Kidney epithelial cell (primary cell): ENCODE measurements around the gene PKN1. TPM values are rescaled to one million over a fixed set of nuclear protein-coding genes. Genes with fewer than 3 reads are reported as not detected.
"Not testable (repeated sequence)": the region's sequence is repeated elsewhere in the genome, so short reads cannot be mapped to it uniquely, and the experiment has no call there.

Source experiments
- DNase-seq: peaks from one replicate; pipeline ENCODE4 v3.0.0-alpha.2; 2010; ENCODE audit warnings: low read depth
- H3K27me3 ChIP-seq: 2 replicates; pipeline ENCODE4 v1.6.0; 2011; ENCODE audit warnings: low read length; ENCODE audit not compliant: control insufficient read depth, insufficient read depth
- H3K36me3 ChIP-seq: 2 replicates; pipeline ENCODE4 v1.5.1; 2011; ENCODE audit warnings: low read length; ENCODE audit not compliant: control insufficient read depth, insufficient read depth
- H3K4me3 ChIP-seq: 2 replicates; pipeline ENCODE4 v1.5.1; 2011; ENCODE audit warnings: low read depth, mild to moderate bottlenecking, control low read depth, low read length
- total RNA-seq: library from RNA; depleted of rRNA; stranded (reverse); fragments of >200 nt; gene quantifications from 2 replicates; pipeline ENCODE4 v1.2.3, GENCODE V29; 2015
- TF ChIP-seq, protein P1 (sequence below): IDR thresholded peaks from 2 replicates; pipeline ENCODE4 v1.5.1; 2011; ENCODE audit warnings: mild to moderate bottlenecking, moderate library complexity, low read length, control low read depth, inconsistent platforms; ENCODE audit not compliant: insufficient read depth, poor library complexity, severe bottlenecking

Gene PKN1
- total RNA-seq, 1 donor from 2014 or later = 230 TPM

DNA sequence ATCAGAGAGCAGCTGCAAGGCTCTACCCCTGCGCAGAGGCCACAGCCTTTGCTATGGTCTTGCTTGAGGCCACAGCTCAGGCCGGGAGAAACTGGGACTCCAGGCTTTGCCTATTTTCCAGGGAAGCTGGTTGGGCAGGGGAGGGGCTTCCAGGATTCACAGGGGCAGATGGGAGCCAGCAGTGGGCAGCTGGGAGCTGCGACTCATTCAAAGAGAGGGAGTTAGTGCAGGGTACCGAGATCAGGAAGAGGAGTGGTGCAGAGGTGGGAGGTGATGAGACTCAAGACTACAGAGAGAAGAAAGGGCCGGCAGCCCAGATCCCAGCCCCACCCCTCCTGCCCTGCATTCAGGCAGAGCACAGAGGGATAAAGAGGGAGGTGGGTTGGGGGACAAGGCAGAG lies 39.8 kb upstream of the PKN1 start:
- Histone ChIP-seq H3K36me3 (no peaks in the 10 kb centered on the region), H3K27me3 (no peaks in the 10 kb centered on the region), H3K4me3 (no peak overlapping the region)
- no peak for DNase-seq
- TF ChIP-seq, protein P1, sequence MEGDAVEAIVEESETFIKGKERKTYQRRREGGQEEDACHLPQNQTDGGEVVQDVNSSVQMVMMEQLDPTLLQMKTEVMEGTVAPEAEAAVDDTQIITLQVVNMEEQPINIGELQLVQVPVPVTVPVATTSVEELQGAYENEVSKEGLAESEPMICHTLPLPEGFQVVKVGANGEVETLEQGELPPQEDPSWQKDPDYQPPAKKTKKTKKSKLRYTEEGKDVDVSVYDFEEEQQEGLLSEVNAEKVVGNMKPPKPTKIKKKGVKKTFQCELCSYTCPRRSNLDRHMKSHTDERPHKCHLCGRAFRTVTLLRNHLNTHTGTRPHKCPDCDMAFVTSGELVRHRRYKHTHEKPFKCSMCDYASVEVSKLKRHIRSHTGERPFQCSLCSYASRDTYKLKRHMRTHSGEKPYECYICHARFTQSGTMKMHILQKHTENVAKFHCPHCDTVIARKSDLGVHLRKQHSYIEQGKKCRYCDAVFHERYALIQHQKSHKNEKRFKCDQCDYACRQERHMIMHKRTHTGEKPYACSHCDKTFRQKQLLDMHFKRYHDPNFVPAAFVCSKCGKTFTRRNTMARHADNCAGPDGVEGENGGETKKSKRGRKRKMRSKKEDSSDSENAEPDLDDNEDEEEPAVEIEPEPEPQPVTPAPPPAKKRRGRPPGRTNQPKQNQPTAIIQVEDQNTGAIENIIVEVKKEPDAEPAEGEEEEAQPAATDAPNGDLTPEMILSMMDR = no peak

- TF ChIP-seq, protein P1 = no peak
- DNase-seq = no peak
- Histone ChIP-seq H3K4me3 (no peak overlapping the region), H3K27me3 (no peaks in the 10 kb centered on the region), H3K36me3 (no peaks in the 10 kb centered on the region)
These were observed 38.9 kb upstream of the PKN1 start for GRCh38 chr19:14394167-14394566.

GRCh38 chr19:14395262-14395661 lies 37.8 kb upstream of the PKN1 start:
- TF ChIP-seq, protein P1 = no peak
- DNase-seq = no peak
- Histone ChIP-seq H3K27me3 (no peaks in the 10 kb centered on the region), H3K36me3 (no peaks in the 10 kb centered on the region), H3K4me3 (no peak overlapping the region)

- DNase-seq = no peak
- H3K4me3 ChIP-seq = no peak overlapping the region
- TF ChIP-seq, protein P1 = no peak
- H3K27me3 ChIP-seq = no peaks in the 10 kb centered on the region
- H3K36me3 ChIP-seq = no peaks in the 10 kb centered on the region
These were observed 37.3 kb upstream of the PKN1 start for GRCh38 chr19:14395710-14396336.

DNA sequence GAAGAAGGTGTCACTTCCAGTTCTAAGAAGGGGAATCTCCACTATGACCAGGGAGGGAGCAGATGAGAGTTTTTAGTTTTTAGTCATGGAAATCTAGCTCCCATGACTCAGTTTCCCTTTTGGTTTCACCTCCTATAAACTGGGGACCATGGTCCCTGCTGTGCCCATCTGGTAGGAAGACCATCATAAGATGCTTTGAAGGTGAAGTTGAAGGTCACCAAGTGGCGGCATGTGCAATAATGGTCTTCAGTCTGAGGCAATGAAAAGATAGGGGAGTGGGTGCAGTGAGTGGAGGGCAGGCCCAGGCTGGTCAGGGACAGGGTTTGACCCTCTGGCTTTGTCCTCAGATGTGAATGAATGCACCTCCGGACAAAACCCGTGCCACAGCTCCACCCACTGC lies 36.4 kb upstream of the PKN1 start:
- not testable (repeated sequence) for H3K36me3 ChIP-seq, H3K27me3 ChIP-seq, H3K4me3 ChIP-seq, DNase-seq

DNA sequence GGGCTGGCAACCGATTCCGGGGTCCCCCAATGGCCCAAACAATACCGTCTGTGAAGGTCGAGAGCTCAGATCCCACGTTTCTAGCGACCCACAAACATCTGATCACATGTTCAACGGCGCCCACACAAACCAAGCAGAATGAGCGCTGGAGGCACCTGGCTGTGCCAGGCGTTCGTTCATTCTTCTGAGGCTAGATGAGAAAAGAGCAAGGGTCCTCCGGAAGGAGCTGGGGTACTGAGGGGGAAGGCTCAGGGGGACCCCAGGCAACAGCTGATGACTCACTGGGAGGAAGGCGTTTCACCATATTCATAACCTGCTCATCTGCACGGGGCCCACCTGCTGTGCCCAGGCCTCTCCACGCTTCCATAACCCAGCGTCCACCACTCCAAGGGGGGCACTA lies 35.9 kb upstream of the PKN1 start:
- H3K36me3 ChIP-seq, H3K4me3 ChIP-seq, H3K27me3 ChIP-seq, DNase-seq: not testable (repeated sequence)

GRCh38 chr19:14400951-14401431 lies 32.1 kb upstream of the PKN1 start:
- Histone ChIP-seq H3K4me3 (no peak overlapping the region), H3K36me3 (peaks cover 3% of the 10 kb centered on the region), H3K27me3 (no peaks in the 10 kb centered on the region)
- TF ChIP-seq, protein P1 = no peak
- DNase-seq = peak; percentile 56
